Activated T-cell treated with anti-CD3 and anti-CD28 coated beads, Interleukin-2, amount 50 U/mL, for 24 hours (primary cell): ENCODE data around the gene FSTL3.
"Not testable (repeated sequence)": the region's sequence is repeated elsewhere in the genome, so short reads cannot be mapped to it uniquely, and the experiment has no call there.

Source experiments
- DNase-seq: peaks from one replicate; pipeline ENCODE4 v3.0.0-alpha.2; 2020
- H3K27ac Mint-ChIP-seq: 2 replicates; pipeline ENCODE4 v1.8.0; 2020; ENCODE audit warnings: mild to moderate bottlenecking, mixed read lengths
- H3K27me3 Mint-ChIP-seq: 2 replicates; pipeline ENCODE4 v1.8.0; 2020; ENCODE audit warnings: mixed read lengths
- H3K36me3 Mint-ChIP-seq: 2 replicates; pipeline ENCODE4 v1.8.0; 2020; ENCODE audit warnings: low read depth, mixed read lengths
- H3K4me1 Mint-ChIP-seq: 2 replicates; pipeline ENCODE4 v1.8.0; 2020; ENCODE audit warnings: low read depth, mixed read lengths
- H3K4me3 Mint-ChIP-seq: 2 replicates; pipeline ENCODE4 v1.8.0; 2020; ENCODE audit warnings: mild to moderate bottlenecking, moderate library complexity, mixed read lengths
- H3K9me3 Mint-ChIP-seq: 2 replicates; pipeline ENCODE4 v1.8.0; 2020; ENCODE audit warnings: mixed read lengths

Gene FSTL3

GRCh38 chr19:702847-703246, 26.7 kb downstream of the FSTL3 start:
- H3K27ac Mint-ChIP-seq, H3K36me3 Mint-ChIP-seq, H3K4me1 Mint-ChIP-seq, DNase-seq, H3K9me3 Mint-ChIP-seq, H3K4me3 Mint-ChIP-seq: not testable (repeated sequence)
- H3K27me3 Mint-ChIP-seq = peaks cover 50% of the 10 kb centered on the region

- no peak overlapping the region for H3K4me3 Mint-ChIP-seq
- peaks cover 50% of the 10 kb centered on the region for H3K27me3 Mint-ChIP-seq
- no peaks in the 10 kb centered on the region for H3K36me3 Mint-ChIP-seq
- peaks cover 4% of the 10 kb centered on the region for H3K4me1 Mint-ChIP-seq
- no peak overlapping the region for H3K27ac Mint-ChIP-seq
- H3K9me3 Mint-ChIP-seq = no peaks in the 10 kb centered on the region
- no peak for DNase-seq
Observed at GRCh38 chr19:703329-703650, 27.1 kb downstream of the FSTL3 start.

- Mint-ChIP-seq H3K27ac (no peak overlapping the region), H3K9me3 (no peaks in the 10 kb centered on the region), H3K36me3 (no peaks in the 10 kb centered on the region), H3K4me1 (peaks cover 4% of the 10 kb centered on the region), H3K4me3 (no peak overlapping the region), H3K27me3 (peaks cover 47% of the 10 kb centered on the region)
- DNase-seq = peak; percentile 71
Observed at GRCh38 chr19:703651-704446, 27.7 kb downstream of the FSTL3 start.

GRCh38 chr19:704447-704741, 28.2 kb downstream of the FSTL3 start:
- Mint-ChIP-seq H3K27me3 (peaks cover 44% of the 10 kb centered on the region), H3K9me3 (no peaks in the 10 kb centered on the region), H3K4me1 (peaks cover 4% of the 10 kb centered on the region), H3K36me3 (no peaks in the 10 kb centered on the region), H3K27ac (no peak overlapping the region), H3K4me3 (no peak overlapping the region)
- no peak for DNase-seq

- H3K36me3 Mint-ChIP-seq = no peaks in the 10 kb centered on the region
- H3K9me3 Mint-ChIP-seq = no peaks in the 10 kb centered on the region
- no peak within 1 kb of the TSS for H3K27ac Mint-ChIP-seq
- H3K27me3 Mint-ChIP-seq = peaks cover 53% of the 10 kb centered on the region
- H3K4me3 Mint-ChIP-seq = no peak within 1 kb of the TSS
- no peak for DNase-seq
- H3K4me1 Mint-ChIP-seq = peaks cover 4% of the 10 kb centered on the region
Observed at GRCh38 chr19:708154-709143, 32.3 kb downstream of the FSTL3 start, which contains the start of gene PALM. Gene PALM, plus strand, starts transcription at chr19:708935. Its CDS starts 212 bp downstream, at chr19:709147.

DNA sequence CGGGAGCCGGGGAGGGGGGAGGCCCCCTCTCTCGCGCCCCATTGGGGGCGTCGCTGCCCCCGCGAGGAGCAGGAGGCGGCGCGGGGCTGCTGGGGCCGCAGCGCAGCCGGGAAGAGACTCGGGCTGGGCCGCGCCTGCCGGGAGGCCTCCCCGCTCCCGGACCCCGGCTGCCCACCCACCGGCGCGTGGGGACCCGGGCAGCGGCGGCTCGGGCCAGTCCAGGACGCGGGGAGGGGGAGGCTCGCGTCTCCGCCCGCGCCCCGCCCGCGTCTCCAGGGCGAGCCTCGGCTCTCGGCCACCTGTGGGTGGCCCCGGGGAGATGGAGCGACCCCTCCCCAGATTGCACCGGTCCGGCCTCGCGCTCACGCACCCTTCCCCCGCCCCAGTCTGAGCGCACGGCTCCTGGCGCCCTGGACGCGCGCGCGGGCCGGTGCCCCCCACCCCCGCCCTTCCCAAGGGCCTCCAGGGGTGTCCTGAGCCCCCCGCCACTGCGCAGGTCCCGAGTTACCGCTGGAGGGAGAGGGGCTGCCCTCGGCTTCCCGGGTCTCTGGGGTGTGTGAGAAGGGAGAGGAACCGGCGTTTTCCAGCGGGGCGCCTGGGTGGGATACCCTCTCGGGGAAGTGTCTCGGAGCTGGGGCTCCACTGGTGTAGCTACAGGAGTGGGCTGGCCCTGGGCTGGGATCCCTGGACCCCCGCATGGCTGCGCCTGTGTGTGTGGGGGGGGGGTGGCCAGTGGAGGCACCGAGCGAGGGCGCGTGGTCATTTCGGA, 33.2 kb downstream of the FSTL3 start:
- no peak for DNase-seq
- Mint-ChIP-seq H3K36me3 (no peaks in the 10 kb centered on the region), H3K4me1 (peaks cover under 1% of the 10 kb centered on the region), H3K27me3 (peaks cover 48% of the 10 kb centered on the region), H3K9me3 (no peaks in the 10 kb centered on the region), H3K27ac (no peak overlapping the region), H3K4me3 (no peak overlapping the region)

GRCh38 chr19:709965-710571, 33.9 kb downstream of the FSTL3 start:
- H3K9me3 Mint-ChIP-seq = no peaks in the 10 kb centered on the region
- no peak overlapping the region for H3K4me3 Mint-ChIP-seq
- no peaks in the 10 kb centered on the region for H3K36me3 Mint-ChIP-seq
- peaks cover 44% of the 10 kb centered on the region for H3K27me3 Mint-ChIP-seq
- H3K4me1 Mint-ChIP-seq = no peaks in the 10 kb centered on the region
- no peak overlapping the region for H3K27ac Mint-ChIP-seq
- no peak for DNase-seq

GRCh38 chr19:710767-711166, 34.6 kb downstream of the FSTL3 start:
- Mint-ChIP-seq H3K9me3 (peaks cover 7% of the 10 kb centered on the region), H3K36me3 (no peaks in the 10 kb centered on the region), H3K4me1 (no peaks in the 10 kb centered on the region), H3K27ac (no peak overlapping the region), H3K4me3 (no peak overlapping the region), H3K27me3 (peaks cover 47% of the 10 kb centered on the region)
- no peak for DNase-seq

GRCh38 chr19:711254-711653, 35.1 kb downstream of the FSTL3 start:
- Mint-ChIP-seq H3K27ac (no peak overlapping the region), H3K36me3 (no peaks in the 10 kb centered on the region), H3K27me3 (peaks cover 50% of the 10 kb centered on the region), H3K4me3 (no peak overlapping the region), H3K9me3 (peaks cover 8% of the 10 kb centered on the region), H3K4me1 (no peaks in the 10 kb centered on the region)
- no peak for DNase-seq

DNA sequence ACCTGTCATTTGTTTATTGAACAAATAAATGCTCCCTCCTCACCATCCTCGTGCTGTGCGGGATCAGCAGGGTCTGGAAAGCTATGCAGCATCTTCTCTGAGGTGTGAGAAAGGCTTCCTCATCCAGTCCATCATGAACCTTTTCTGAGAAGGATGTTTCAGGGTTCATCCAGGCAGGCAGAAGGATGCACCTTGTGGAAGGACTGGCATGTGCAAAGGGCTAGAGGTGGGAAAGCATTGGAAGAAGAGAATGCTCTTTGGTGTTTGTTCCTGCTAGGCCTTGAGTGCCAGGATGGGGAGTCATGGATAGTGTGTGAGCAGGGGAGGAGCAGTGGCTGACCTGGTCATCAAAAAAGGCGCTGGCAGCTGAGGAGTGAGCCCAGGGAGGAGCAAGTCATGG, 39.2 kb downstream of the FSTL3 start:
- Mint-ChIP-seq H3K4me3 (no peak overlapping the region), H3K4me1 (no peaks in the 10 kb centered on the region), H3K27ac (no peak overlapping the region), H3K27me3 (peaks cover 50% of the 10 kb centered on the region), H3K9me3 (peaks cover 8% of the 10 kb centered on the region), H3K36me3 (no peaks in the 10 kb centered on the region)
- DNase-seq = no peak

GRCh38 chr19:718251-718951, 42.2 kb downstream of the FSTL3 start:
- Mint-ChIP-seq H3K36me3 (no peaks in the 10 kb centered on the region), H3K27me3 (peaks cover 43% of the 10 kb centered on the region), H3K4me3 (no peak overlapping the region), H3K9me3 (peaks cover 8% of the 10 kb centered on the region), H3K4me1 (no peaks in the 10 kb centered on the region), H3K27ac (no peak overlapping the region)
- no peak for DNase-seq

DNA sequence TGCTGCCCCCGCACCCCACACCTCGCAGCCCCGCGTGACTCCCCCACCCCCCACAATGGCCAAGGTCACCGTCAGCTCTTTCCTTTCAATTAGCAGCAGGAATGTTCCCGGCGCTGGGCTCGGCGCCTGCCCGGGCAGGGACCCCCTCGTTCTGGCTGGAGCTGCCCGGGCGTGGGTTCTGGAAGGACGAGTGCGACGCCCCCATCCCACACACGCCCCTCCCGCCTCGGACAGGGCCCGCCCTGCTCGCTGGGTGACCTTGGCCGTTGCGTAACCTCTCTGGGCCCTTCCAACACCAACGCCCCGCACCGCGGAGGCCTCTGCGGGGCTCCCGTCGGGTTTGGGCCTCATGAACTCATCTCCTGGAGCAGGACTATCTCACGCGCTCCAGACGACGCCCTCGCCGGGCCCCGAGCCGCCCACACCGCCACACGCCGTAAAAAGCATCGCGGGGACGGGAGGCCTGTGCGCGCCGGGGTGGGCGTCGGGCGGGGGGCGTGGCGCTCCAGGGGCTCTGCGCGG, 42.9 kb downstream of the FSTL3 start:
- no peak for DNase-seq
- Mint-ChIP-seq H3K9me3 (peaks cover 8% of the 10 kb centered on the region), H3K27me3 (peaks cover 47% of the 10 kb centered on the region), H3K4me1 (no peaks in the 10 kb centered on the region), H3K4me3 (no peak overlapping the region), H3K36me3 (no peaks in the 10 kb centered on the region), H3K27ac (no peak overlapping the region)

DNA sequence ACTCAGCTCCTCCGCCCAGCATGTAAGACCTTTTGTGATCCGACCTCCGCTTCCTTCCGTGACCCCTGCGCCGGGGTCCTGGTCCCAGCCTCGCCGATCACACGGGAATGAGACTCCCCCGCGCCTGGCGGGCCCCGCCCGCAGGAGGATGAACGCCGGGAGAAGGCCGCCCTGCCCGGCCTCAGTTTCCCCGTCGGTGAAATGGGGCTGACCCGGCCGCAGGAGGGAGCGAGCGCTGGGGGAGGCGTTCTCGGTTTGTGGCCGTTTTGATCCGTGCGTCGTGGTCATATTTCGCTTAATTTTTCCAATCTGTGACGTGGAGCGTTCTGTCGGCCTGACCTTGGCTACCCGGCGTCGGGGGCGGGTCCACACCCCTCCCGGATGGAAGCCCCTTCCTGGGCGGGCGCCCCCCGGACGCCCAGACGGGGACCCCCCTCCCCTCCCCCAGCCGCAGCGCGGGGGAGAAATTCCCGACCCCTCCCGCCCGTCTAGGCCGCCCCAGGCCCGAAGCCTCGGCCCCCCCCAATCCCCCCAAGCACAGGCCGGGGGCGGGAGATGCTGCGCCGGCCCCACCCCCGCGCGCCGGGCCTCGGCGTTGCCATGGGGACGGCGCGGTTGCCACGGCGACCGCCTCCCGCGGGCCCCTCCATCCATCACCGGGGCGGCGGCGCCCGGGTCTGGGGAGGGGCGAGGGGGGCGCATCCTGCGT, 43.6 kb downstream of the FSTL3 start:
- no peak for DNase-seq
- peaks cover 47% of the 10 kb centered on the region for H3K27me3 Mint-ChIP-seq
- no peaks in the 10 kb centered on the region for H3K4me1 Mint-ChIP-seq
- H3K27ac Mint-ChIP-seq = no peak overlapping the region
- peaks cover 8% of the 10 kb centered on the region for H3K9me3 Mint-ChIP-seq
- no peaks in the 10 kb centered on the region for H3K36me3 Mint-ChIP-seq
- no peak overlapping the region for H3K4me3 Mint-ChIP-seq
